ENCODE data around the gene ALPK3.

DNA sequence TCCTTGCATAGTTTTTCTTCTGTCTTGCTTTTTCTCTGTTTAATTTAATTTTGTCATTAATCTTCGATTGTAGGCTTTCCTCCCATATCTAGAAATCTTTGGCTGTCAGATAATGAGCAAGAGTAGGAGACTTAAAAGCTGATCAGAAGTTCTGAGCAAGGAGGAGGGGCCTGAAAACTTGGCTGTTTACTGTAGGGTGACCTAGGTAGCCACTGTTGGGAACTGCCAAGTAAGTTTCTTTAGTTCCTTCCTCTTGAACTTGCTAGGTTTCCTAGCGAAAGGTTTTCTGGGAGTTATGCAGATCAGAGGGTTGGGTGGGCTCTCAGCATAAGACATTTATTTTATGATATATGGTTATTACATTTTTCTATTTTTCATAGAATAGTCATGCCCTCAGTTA is 14.5 kb downstream of the ALPK3 start:
- TF ChIP-seq, protein P1, sequence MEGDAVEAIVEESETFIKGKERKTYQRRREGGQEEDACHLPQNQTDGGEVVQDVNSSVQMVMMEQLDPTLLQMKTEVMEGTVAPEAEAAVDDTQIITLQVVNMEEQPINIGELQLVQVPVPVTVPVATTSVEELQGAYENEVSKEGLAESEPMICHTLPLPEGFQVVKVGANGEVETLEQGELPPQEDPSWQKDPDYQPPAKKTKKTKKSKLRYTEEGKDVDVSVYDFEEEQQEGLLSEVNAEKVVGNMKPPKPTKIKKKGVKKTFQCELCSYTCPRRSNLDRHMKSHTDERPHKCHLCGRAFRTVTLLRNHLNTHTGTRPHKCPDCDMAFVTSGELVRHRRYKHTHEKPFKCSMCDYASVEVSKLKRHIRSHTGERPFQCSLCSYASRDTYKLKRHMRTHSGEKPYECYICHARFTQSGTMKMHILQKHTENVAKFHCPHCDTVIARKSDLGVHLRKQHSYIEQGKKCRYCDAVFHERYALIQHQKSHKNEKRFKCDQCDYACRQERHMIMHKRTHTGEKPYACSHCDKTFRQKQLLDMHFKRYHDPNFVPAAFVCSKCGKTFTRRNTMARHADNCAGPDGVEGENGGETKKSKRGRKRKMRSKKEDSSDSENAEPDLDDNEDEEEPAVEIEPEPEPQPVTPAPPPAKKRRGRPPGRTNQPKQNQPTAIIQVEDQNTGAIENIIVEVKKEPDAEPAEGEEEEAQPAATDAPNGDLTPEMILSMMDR (IDR thresholded peaks at IDR 0.05): no peak
- no peak for TF ChIP-seq POLR2A (IDR thresholded peaks at IDR 0.05)
- TF ChIP-seq POLR2AphosphoS5 (IDR thresholded peaks at IDR 0.05; ENCODE audit: insufficient read depth in 1 of 2, low read depth in 1 of 2): no peak
